ENCODE results near the gene PDLIM7.
A peak's percentile ranks its signal among the peaks of the same experiment; 100 is the strongest.

The PDLIM7 gene

DNA sequence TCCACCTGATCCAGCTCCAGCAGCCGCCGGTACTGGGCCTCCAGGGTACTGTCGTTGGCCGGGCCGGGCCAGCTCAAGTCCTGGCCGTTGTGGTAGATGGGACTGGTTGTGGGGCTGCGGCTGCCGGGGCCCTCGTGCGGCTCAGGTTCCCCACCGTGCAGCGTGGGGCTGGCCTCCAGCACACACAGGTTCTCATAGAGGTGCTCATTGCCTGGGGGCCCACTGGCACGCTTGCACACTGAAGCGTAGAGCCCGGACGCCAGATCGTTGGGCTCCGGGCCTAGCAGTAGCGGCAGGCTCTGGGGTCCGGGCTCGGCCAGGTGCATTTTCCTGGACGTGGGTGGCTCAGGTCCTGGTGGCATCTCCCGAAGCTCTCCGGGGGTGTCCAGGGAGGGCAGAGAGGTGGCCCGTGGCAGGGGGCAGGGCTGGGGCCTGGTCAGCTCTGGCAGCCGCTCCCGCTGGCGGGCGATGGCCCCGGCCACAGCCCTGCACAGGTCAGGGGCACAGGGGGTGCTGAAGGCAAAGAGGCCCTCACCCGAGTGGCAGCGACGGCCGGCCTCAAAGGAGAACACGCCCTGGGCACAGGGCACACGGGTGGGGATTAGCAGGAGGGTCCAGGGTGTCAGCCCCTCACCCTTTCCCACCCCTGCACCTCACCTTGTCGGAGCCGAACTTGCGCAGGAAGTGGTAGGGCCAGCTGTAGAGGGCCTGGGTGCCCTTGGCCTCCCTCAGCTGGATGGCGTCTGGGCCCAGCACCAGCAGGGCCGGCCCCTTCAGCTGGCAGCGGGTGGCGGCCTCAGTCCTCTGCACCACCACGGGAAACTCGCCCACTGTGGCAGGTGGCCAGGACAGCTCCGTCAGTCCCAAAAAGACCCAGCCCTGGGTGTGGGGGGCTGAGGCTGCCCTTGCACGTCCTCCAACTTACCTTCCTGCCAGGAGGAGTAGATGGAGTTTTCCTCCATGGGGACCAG lies 7.0 kb upstream of the PDLIM7 start:
- DNase-seq, result no peak

DNA sequence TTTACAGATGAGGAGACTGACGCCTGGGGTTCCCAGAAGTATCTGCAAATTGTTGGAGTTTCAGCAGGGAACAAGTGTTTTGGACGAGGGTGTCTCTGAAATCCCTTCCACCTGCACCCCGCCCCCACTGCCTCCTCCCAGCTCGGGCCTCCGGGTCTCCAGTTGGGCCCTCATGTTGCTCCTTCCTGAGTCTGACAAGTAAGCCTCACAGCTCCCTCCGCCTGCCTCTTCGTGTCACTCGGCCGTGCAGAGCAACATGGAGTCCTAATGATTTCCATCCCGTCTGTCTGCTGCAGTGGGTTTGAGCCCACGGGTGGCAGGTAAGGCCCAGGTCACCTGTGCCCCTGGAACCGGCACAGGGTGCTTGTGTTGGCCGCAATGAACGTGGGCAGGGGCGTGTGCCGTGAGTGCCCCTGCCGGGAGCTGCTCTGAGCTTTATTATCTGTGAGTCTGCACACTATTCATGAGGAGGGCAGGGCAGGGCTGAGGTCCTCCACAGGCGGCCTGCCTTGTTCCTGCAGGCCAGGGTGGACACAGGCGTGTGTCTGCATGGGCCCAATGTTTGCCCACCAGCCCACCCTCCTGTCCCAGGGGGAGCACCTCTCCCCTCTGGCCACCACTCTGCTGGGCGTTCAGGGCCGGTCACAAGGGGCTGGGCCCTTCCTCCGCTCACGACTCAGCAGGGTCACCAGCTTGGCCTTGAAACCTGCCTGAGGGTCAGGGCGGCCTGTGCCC lies 6.1 kb upstream of the PDLIM7 start:
- DNase-seq, result no peak

DNA sequence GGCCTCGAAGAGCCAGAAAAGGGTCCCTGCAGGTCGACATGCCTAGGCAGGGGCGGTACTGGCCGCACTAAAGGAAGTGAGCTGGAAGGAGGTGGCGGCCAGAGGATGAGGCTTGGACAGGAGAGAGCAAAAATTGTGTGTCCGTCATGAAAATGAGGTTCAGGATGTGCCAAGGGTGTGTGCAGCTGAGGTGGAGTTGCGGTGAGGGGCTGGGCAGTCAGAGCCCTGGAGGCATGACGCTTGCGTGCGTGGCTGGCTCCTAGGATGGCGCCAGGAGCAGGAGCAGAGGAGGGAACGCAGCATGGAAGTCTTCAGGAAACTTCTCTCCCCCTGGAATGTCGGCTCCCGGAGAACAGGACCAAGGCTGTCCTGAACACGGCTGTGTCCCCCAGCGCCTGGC lies 5.5 kb upstream of the PDLIM7 start:
- no peak for DNase-seq

DNA sequence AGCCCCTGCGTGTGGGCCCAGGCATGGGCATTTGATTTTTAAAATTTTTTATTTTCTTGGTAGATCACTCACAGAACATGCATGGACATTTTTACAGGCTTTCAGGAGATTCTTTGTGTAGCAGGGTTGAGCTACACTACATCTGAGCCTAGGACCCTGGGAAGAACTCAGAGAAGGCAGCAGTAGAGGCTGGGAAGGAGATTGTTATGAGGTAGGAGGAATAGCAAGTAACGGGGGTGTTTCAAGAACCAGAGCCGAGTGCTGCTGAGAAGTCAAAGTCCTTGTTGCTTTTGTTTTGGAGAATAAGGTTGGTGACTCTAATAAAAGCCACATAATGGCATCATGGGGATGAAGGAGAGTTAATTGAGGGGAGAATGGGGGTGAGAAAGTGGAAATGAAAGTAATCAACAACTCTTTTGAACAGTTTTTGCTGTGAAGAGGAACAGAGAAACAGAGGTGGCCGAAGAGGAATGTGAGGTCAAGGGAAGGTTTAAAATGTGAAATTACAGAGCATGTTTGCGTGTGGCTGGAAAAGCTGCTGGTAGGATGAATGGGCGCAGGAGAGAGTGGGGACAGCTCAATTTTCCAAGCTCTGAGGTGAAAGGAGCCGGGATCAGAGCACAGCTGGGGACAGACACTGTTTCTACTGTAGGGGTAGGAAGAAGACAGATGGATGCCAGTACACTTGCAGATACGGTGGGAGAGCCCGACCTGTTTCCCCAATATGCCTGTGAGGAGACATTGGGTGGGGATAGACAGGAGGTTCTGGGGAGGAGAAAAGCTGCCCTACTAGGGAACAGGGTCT lies 4.7 kb upstream of the PDLIM7 start:
- DNase-seq, result no peak

- peak; percentile 88 to 91 for DNase-seq
Measured at GRCh38 chr5:177500685-177501522, 3.5 kb upstream of the PDLIM7 start.

DNA sequence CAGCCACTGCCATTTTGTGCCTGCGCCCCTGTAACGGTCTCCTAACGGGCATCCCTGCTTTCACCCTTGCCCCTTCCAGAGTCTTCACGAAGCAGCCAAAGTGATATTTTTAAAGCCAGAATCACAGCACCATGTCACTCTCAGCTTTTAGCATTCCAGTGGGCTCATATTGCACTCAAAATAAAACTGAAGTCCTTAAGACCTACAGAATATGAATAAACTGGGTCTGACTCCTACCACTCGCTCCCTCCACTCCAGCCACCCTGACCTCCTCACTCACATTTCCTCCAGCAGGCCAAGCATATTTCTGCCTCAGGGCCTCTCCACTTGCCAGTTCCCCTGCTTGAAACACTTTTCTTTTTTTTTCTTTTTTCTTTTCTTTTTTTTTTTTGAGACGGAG lies 2.4 kb upstream of the PDLIM7 start:
- DNase-seq, result no peak

GRCh38 chr5:177498013-177498787 lies 796 bp upstream of the PDLIM7 start:
- no peak for DNase-seq

- DNase-seq, result peak in 1 of 2 experiments; percentile 52
Measured at GRCh38 chr5:177496727-177497291, 595 bp downstream of the PDLIM7 start.

- no peak for DNase-seq
Measured at GRCh38 chr5:177496070-177496726, 1.2 kb downstream of the PDLIM7 start.

DNA sequence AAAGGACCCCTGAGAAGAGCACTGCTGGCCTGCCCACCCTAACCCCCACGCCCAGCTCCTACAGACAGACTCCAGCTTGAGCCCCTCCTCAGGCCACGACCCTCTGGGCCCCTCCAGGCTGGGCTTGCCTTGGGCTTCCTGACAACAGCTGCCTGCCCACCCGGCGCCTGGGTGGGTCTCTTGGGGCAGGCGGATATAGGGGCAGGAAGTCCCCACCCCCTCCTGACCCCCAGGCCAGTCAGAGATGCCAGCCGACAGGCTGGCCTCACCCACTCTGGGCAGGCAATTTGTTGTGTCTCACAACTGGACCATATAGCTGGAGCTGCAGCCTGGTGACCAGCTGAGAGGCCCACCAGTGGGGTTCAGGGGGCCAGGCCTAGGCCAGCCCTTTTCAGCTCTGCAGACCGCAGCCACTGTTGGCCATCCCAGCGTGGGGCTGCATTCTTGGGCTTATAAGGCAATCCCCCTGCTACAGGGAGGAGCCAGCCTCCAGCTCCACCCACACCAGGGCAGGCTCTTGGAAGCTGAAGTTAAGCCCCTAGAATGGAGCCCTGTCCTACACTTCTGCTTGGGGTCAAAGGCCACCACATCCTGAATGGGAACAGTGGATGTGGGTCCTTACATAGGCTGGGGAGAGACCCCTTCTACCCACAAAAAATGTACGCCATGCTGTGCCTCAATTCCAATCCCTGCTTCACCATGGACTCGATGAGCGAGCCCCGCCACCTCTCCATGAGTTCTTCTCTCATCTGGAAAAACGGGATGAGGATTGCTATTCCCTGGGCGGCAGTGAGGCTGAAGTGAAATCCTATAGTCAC lies 2.0 kb downstream of the PDLIM7 start:
- DNase-seq, result no peak

DNA sequence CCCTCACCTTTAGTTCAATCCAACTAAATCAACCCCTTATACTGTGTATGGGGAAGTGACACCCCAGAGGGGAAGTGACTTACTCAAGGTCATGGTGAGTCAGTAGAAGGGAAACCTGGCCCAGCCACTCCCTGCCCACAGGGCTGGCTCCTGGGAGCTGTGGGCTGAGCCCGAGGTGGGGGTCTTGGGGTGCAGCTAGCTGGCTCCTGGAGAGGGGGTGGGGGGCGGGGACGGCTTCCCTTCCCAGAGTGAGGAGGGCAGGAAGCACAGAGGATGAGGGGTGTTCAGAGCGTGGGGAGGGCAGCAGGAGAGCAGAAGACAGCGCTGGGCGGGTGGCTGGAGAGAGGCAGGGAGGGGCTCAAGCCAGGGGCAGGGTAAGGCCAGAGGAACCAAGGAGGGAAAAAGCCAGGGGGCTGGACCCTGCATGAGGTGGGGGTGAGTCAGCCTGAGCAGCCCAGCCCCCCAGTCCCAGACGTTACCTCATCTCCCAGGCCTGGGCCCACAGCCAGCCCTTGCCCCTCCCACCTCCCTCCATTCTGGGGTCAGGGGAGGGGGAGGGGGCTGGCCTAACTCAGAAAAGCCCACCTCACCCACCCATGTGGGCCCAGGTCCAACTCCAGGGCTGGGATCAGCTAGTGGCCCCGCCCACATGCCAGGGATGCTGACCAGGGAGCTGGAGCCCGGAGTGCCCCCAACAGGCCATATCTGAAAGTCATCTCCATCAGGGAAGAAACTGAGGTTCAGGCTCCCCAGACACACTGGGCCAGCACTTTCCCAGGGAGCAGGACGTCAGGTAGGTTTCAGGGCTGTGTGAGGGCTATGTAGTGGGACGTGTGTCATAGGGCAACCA lies 2.8 kb downstream of the PDLIM7 start:
- DNase-seq, result peak; percentile 61 to 64

- DNase-seq, result no peak
Measured at GRCh38 chr5:177493795-177494345, 3.5 kb downstream of the PDLIM7 start.

DNA sequence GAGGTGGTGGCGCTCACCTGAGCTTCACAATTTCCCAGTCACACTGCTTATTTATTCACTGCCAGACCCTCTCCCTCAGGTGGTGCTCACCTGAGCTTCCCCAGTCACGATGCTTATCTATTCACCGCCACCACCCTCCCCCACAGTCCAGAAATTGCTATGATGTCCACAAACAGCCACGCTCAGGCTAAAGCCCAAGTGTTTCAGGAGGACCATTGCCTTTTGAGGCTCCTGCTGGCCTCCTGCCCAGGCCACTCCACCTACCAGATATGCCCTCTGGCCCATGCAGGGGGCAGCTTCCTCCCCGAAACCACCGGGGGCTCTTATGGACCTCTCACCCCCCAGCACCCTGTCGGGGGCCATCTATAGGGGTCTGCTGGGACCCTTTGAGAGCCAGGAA lies 4.6 kb downstream of the PDLIM7 start:
- no peak for DNase-seq

- DNase-seq, result no peak
Measured at GRCh38 chr5:177491983-177492746, 5.2 kb downstream of the PDLIM7 start.

GRCh38 chr5:177491429-177491945 lies 5.9 kb downstream of the PDLIM7 start:
- DNase-seq, result peak; percentile 67 to 73

DNA sequence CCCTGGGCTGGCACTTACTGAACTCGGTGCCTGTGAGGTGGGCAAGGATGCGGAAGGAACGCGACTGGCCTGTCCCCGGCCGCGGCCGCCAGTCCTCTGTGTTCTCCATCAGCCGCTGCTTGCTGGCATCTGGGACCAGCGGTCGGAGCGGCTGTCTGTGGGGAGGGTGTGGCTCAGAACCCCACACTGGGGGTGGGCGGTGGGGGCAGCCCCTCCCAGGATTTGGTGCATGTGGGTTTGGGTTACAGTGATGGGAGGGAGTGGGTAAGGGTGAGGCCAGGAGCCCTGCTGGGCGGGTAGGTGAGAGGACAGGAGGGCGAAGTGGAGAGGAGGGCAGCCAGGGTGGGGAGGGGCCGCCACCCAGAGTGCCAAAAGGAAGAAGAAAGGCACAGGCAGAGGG lies 6.4 kb downstream of the PDLIM7 start:
- DNase-seq, result no peak

DNA sequence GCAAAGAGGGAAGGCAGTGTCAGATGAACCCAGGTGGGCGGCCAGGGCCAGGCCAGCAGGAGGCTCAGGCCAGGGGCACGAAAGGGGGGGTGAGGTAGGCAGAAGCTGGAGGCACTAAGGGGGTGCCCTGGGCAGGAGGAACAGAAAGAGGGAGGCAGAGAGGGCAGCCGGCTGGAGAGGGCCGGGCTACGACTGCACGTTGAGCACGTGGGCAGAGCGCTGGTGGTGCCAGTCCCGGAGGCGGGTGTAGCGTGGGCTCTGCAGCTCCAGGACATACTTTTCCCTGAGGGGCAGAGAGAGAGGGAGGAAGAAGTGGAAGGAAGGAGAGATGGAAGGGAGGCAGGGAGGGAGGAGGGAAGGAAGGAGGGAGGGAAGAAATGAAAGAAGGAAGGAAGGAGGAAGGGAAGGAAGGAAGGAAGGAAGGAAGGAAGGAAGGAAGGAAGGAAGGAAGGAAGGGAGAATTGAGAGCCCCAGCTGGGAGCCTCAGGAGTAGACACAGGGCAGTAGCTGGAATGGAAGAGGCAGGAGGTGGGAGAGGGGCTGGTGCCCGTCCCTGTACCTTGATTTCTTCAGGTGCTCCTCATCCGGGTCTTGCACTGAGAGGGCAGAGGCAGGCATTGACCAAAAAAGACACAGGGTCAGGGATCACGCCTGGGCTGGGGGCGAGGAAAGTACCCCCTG lies 7.0 kb downstream of the PDLIM7 start:
- no peak for DNase-seq
